Measurements from ENCODE around the gene CPHXL. TPM values are rescaled to one million over a fixed set of nuclear protein-coding genes. Genes with fewer than 3 reads are reported as not detected.

The CPHXL gene
- total RNA-seq, 1 experiment from 2014 or later, result not detected

DNA sequence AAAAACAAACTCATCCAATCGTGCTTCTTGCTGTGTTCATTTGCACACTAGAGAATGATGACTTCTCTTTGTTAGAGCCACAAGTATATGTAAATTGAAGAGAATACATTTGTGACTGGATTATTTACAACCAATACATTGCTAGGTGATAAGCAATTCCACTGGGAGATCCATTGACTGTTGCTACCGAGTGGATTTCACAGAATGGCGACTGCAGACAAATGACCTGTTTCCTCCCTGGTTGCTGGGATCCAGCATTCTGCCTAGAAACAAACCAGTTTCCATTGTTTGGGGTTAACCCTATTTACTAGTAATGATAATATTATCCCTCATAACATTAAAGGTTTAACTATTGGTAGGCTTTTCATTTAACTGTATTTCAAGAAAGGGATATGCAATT lies 36.9 kb upstream of the CPHXL start:
- no peaks in the 10 kb centered on the region for H3K4me1 ChIP-seq (ENCODE audit: control insufficient read depth in 1 of 2, insufficient read depth in 2 of 2, low read length in 2 of 2)
- H3K79me2 ChIP-seq (ENCODE audit: insufficient read depth, low read length), result no peaks in the 10 kb centered on the region
- H3K9me2 ChIP-seq (ENCODE audit: insufficient read depth), result no peaks in the 10 kb centered on the region
- H4K20me1 ChIP-seq (ENCODE audit: insufficient read depth), result no peaks in the 10 kb centered on the region
- no peaks in the 10 kb centered on the region for H3K36me3 ChIP-seq (ENCODE audit: control insufficient read depth in 1 of 2, insufficient read depth in 2 of 2, low read length in 2 of 2)
- intact Hi-C loops (cut with micrococcal nuclease), result loop anchor here (5.0 kb wide), 1 partner anchor 361 kb away; no protein-coding TSS in a partner anchor
- TF ChIP-seq, protein P1, sequence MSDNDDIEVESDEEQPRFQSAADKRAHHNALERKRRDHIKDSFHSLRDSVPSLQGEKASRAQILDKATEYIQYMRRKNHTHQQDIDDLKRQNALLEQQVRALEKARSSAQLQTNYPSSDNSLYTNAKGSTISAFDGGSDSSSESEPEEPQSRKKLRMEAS (IDR thresholded peaks at IDR 0.05), result no peak
- no peak for TF ChIP-seq ATF3 (IDR thresholded peaks at IDR 0.05)
- H3K4me2 ChIP-seq (ENCODE audit: low read length), result no peak overlapping the region
- no peak overlapping the region for H3K9ac ChIP-seq (ENCODE audit: low read length)
- ChIA-PET POLR2A (interaction anchor here (0.8 kb wide), 1 partner anchor 254 kb away, joined by 3 read pairs; no protein-coding TSS in a partner anchor), CTCF (interaction anchor here (0.9 to 1.4 kb wide), 5 partner anchors 11 to 564 kb away, joined by 3 to 12 read pairs (median 4); no protein-coding TSS in a partner anchor), RAD21 (ENCODE audit: low non-redundant PET in 1 of 2, low total read pairs in 2 of 2, uncharacterized antibody in 2 of 2, unreplicated experiment in 2 of 2) (interaction anchor here in 1 of 2 experiments (0.8 to 1.3 kb wide), 2 partner anchors 116 to 564 kb away, joined by 3 to 8 read pairs; partner anchors contain the start of genes KARS1 and TERF2IP)
- H3K27ac ChIP-seq (ENCODE audit: low read depth, low read length), result no peak overlapping the region
- H3K27me3 ChIP-seq (ENCODE audit: insufficient read depth, low read length), result peaks cover 20% of the 10 kb centered on the region
- no peak overlapping the region for H2AFZ ChIP-seq (ENCODE audit: low read depth, low read length, poor library complexity, severe bottlenecking)
- no TSS peak for BruUV-seq (replicated peaks)
- no peak overlapping the region for H3K4me3 ChIP-seq (replicated peaks in 1 of 2; ENCODE audit: low read depth in 1 of 2, low read length in 2 of 2)
- DNase-seq (ENCODE audit: low read depth, low spot score) (no peak), ATAC-seq (no peak)
- H3K9me3 ChIP-seq (ENCODE audit: control insufficient read depth in 1 of 2, insufficient read depth in 1 of 2, low read depth in 1 of 2, low read length in 2 of 2), result no peaks in the 10 kb centered on the region

- Histone ChIP-seq H3K9me3 (ENCODE audit: control insufficient read depth in 1 of 2, insufficient read depth in 1 of 2, low read depth in 1 of 2, low read length in 2 of 2) (no peaks in the 10 kb centered on the region), H3K4me1 (ENCODE audit: control insufficient read depth in 1 of 2, insufficient read depth in 2 of 2, low read length in 2 of 2) (no peaks in the 10 kb centered on the region), H4K20me1 (ENCODE audit: insufficient read depth) (no peaks in the 10 kb centered on the region), H3K9ac (ENCODE audit: low read length) (no peak overlapping the region), H2AFZ (ENCODE audit: low read depth, low read length, poor library complexity, severe bottlenecking) (no peak overlapping the region), H3K27me3 (ENCODE audit: insufficient read depth, low read length) (peaks cover 20% of the 10 kb centered on the region), H3K36me3 (ENCODE audit: control insufficient read depth in 1 of 2, insufficient read depth in 2 of 2, low read length in 2 of 2) (no peaks in the 10 kb centered on the region), H3K4me2 (ENCODE audit: low read length) (no peak overlapping the region), H3K9me2 (ENCODE audit: insufficient read depth) (no peaks in the 10 kb centered on the region), H3K4me3 (replicated peaks in 1 of 2; ENCODE audit: low read depth in 1 of 2, low read length in 2 of 2) (no peak overlapping the region), H3K79me2 (ENCODE audit: insufficient read depth, low read length) (no peaks in the 10 kb centered on the region), H3K27ac (ENCODE audit: low read depth, low read length) (no peak overlapping the region)
- DNase-seq (ENCODE audit: low read depth, low spot score) (no peak), ATAC-seq (no peak)
- no TSS peak for BruUV-seq (replicated peaks)
- ChIA-PET CTCF (interaction anchor here (1.3 kb wide), 1 partner anchor 290 kb away, joined by 3 read pairs; no protein-coding TSS in a partner anchor), RAD21 (ENCODE audit: low non-redundant PET in 1 of 2, low total read pairs in 2 of 2, uncharacterized antibody in 2 of 2, unreplicated experiment in 2 of 2) (no interaction called here), POLR2A (no interaction called here)
- intact Hi-C loops (cut with micrococcal nuclease), result loop anchor here (5.0 kb wide), 1 partner anchor 360 kb away; no protein-coding TSS in a partner anchor
- TF ChIP-seq, protein P2, sequence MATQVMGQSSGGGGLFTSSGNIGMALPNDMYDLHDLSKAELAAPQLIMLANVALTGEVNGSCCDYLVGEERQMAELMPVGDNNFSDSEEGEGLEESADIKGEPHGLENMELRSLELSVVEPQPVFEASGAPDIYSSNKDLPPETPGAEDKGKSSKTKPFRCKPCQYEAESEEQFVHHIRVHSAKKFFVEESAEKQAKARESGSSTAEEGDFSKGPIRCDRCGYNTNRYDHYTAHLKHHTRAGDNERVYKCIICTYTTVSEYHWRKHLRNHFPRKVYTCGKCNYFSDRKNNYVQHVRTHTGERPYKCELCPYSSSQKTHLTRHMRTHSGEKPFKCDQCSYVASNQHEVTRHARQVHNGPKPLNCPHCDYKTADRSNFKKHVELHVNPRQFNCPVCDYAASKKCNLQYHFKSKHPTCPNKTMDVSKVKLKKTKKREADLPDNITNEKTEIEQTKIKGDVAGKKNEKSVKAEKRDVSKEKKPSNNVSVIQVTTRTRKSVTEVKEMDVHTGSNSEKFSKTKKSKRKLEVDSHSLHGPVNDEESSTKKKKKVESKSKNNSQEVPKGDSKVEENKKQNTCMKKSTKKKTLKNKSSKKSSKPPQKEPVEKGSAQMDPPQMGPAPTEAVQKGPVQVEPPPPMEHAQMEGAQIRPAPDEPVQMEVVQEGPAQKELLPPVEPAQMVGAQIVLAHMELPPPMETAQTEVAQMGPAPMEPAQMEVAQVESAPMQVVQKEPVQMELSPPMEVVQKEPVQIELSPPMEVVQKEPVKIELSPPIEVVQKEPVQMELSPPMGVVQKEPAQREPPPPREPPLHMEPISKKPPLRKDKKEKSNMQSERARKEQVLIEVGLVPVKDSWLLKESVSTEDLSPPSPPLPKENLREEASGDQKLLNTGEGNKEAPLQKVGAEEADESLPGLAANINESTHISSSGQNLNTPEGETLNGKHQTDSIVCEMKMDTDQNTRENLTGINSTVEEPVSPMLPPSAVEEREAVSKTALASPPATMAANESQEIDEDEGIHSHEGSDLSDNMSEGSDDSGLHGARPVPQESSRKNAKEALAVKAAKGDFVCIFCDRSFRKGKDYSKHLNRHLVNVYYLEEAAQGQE (IDR thresholded peaks at IDR 0.05; ENCODE audit: low read depth), result no peak
- TF ChIP-seq CEBPB (IDR thresholded peaks at IDR 0.05; ENCODE audit: low read depth), result no peak
- TF ChIP-seq, protein P3, sequence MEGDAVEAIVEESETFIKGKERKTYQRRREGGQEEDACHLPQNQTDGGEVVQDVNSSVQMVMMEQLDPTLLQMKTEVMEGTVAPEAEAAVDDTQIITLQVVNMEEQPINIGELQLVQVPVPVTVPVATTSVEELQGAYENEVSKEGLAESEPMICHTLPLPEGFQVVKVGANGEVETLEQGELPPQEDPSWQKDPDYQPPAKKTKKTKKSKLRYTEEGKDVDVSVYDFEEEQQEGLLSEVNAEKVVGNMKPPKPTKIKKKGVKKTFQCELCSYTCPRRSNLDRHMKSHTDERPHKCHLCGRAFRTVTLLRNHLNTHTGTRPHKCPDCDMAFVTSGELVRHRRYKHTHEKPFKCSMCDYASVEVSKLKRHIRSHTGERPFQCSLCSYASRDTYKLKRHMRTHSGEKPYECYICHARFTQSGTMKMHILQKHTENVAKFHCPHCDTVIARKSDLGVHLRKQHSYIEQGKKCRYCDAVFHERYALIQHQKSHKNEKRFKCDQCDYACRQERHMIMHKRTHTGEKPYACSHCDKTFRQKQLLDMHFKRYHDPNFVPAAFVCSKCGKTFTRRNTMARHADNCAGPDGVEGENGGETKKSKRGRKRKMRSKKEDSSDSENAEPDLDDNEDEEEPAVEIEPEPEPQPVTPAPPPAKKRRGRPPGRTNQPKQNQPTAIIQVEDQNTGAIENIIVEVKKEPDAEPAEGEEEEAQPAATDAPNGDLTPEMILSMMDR (IDR thresholded peaks at IDR 0.05 in 2 of 3, conservative IDR thresholded peaks at IDR 0.05 in 1 of 3; ENCODE audit: borderline replicate concordance in 1 of 3, insufficient read depth in 1 of 3, low read depth in 2 of 3, low read length in 2 of 3), result no peak
- TF ChIP-seq EZH2 (IDR thresholded peaks at IDR 0.05), result no peak
- no peak for TF ChIP-seq ATF3 (IDR thresholded peaks at IDR 0.05)
- TF ChIP-seq, protein P1 (IDR thresholded peaks at IDR 0.05), result no peak
- no peak for TF ChIP-seq SP1 (IDR thresholded peaks at IDR 0.05; ENCODE audit: low read depth)
- no peak for TF ChIP-seq TCF7L2 (IDR thresholded peaks at IDR 0.05; ENCODE audit: borderline replicate concordance, extremely low read depth, insufficient read depth, insufficient read length)
- TF ChIP-seq POLR2AphosphoS5 (IDR thresholded peaks at IDR 0.05; ENCODE audit: low read depth, low read length), result no peak
- TF ChIP-seq JUND (IDR thresholded peaks at IDR 0.05), result no peak
- no peak for TF ChIP-seq CBX3 (IDR thresholded peaks at IDR 0.05; ENCODE audit: low read depth)
- no peak for TF ChIP-seq ELF1 (IDR thresholded peaks at IDR 0.05; ENCODE audit: borderline replicate concordance, low read depth)
- no peak for TF ChIP-seq EZH2phosphoT487 (IDR thresholded peaks at IDR 0.05; ENCODE audit: borderline replicate concordance)
These were observed 36.5 kb upstream of the CPHXL start for GRCh38 chr16:75762746-75763145.

All from HCT116 (cell line).